ENCODE measurements around the gene ZNHIT6. TPM values are rescaled to one million over a fixed set of nuclear protein-coding genes. Genes with fewer than 3 reads are reported as not detected.

ZNHIT6 gene
- polyA plus RNA-seq, 1 donor (not counting 4 experiments of a cell fraction or from before 2014, with no cell fraction given), result 20.9 TPM

DNA sequence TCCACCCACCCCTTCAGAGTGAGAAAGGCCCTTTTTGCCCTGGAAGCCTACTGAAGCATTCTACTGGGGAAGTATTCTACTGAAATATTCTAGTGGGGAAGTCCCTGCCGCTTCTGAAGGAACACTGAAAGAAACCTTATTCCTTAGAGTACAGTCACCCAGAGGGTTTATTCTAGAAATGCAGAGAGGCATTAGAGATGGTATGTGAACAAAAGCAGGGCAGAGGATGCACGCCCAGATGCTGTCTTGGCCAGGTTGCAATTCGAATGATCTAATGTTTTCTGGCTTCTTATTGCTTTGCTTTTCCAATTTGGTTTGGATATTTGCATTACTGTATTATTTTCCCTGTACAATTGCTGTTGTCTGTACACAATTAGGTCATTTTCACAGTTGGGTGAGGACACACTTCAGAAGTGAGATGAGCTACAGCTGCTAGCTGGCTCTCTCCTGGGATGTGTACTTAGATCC lies 90.6 kb downstream of the ZNHIT6 start:
- DNase-seq (ENCODE audit: low read depth, low spot score) (no peak), FAIRE-seq (no peak)
- H3K36me3 ChIP-seq (ENCODE audit: control insufficient read depth in 2 of 2, extremely low read depth in 1 of 2, insufficient read depth in 2 of 2, low read length in 2 of 2), result no peaks in the 10 kb centered on the region
- H3K9me3 ChIP-seq (ENCODE audit: control insufficient read depth, low read depth, low read length), result peaks cover 10% of the 10 kb centered on the region
- dilution Hi-C loops (cut with MboI; ENCODE audit: extremely low pct_ligation_motif_present, low sequenced_read_pairs), result no loop called here
- H3K9me1 ChIP-seq (ENCODE audit: control insufficient read depth, extremely low read depth, insufficient read depth, low read length), result no peaks in the 10 kb centered on the region
- no peaks in the 10 kb centered on the region for H4K20me1 ChIP-seq (ENCODE audit: control insufficient read depth, extremely low read depth, insufficient read depth, low read length)
- peaks cover 10% of the 10 kb centered on the region for H3K4me1 ChIP-seq (ENCODE audit: control insufficient read depth, extremely low read depth, insufficient read depth, low read length)
- no peaks in the 10 kb centered on the region for H3K79me2 ChIP-seq (ENCODE audit: control insufficient read depth, insufficient read depth, low read length)
- H3K27me3 ChIP-seq (ENCODE audit: control insufficient read depth, extremely low read depth, insufficient read depth, low read length), result no peaks in the 10 kb centered on the region
- H3K9ac ChIP-seq (ENCODE audit: control insufficient read depth, extremely low read depth, insufficient read depth, low read length), result no peak overlapping the region
- TF ChIP-seq, protein P1, sequence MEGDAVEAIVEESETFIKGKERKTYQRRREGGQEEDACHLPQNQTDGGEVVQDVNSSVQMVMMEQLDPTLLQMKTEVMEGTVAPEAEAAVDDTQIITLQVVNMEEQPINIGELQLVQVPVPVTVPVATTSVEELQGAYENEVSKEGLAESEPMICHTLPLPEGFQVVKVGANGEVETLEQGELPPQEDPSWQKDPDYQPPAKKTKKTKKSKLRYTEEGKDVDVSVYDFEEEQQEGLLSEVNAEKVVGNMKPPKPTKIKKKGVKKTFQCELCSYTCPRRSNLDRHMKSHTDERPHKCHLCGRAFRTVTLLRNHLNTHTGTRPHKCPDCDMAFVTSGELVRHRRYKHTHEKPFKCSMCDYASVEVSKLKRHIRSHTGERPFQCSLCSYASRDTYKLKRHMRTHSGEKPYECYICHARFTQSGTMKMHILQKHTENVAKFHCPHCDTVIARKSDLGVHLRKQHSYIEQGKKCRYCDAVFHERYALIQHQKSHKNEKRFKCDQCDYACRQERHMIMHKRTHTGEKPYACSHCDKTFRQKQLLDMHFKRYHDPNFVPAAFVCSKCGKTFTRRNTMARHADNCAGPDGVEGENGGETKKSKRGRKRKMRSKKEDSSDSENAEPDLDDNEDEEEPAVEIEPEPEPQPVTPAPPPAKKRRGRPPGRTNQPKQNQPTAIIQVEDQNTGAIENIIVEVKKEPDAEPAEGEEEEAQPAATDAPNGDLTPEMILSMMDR (optimal IDR thresholded peaks at IDR 0.05 in 1 of 3, IDR thresholded peaks at IDR 0.05 in 1 of 3, conservative IDR thresholded peaks at IDR 0.05 in 1 of 3; ENCODE audit: extremely low read depth in 1 of 3, insufficient read depth in 2 of 3, low read length in 3 of 3), result no peak
- H3K27ac ChIP-seq (ENCODE audit: control insufficient read depth, insufficient read depth, low read length), result no peak overlapping the region
- no peak overlapping the region for H3K4me3 ChIP-seq (ENCODE audit: control insufficient read depth in 2 of 3, extremely low read depth in 1 of 3, insufficient read depth in 2 of 3, low read depth in 1 of 3, low read length in 3 of 3)
- H3K4me2 ChIP-seq (ENCODE audit: control insufficient read depth, extremely low read depth, insufficient read depth, low read depth, low read length), result no peak overlapping the region
- no peak overlapping the region for H2AFZ ChIP-seq (ENCODE audit: control insufficient read depth, low read length)

DNA sequence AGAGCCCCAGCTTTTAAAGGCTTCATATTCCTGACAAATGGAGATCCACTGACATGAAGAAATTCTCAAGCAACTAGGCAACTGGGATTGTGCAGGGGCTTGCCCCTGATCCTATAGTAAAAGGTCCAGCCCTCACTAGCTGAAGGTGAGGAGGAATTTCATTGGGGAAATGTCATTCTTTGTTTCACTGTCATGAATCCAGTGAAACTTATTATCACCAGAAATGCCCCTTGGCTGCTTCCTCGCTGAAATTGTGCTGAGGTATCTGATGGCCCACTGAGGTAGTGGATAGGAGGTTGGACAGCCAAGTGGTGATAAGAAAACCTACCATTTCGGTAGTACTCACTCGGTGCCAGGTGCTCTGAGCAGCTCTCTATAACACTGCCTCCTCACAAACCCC lies 91.5 kb downstream of the ZNHIT6 start:
- no peak overlapping the region for H3K27ac ChIP-seq (ENCODE audit: control insufficient read depth, insufficient read depth, low read length)
- dilution Hi-C loops (cut with MboI; ENCODE audit: extremely low pct_ligation_motif_present, low sequenced_read_pairs), result no loop called here
- no peak for DNase-seq (ENCODE audit: low read depth, low spot score)

More for the DNA sequence above, 91.5 kb downstream of the ZNHIT6 start:
- Histone ChIP-seq H3K4me3 (ENCODE audit: control insufficient read depth in 2 of 3, extremely low read depth in 1 of 3, insufficient read depth in 2 of 3, low read depth in 1 of 3, low read length in 3 of 3) (no peak overlapping the region), H3K36me3 (ENCODE audit: control insufficient read depth in 2 of 2, extremely low read depth in 1 of 2, insufficient read depth in 2 of 2, low read length in 2 of 2) (no peaks in the 10 kb centered on the region), H3K9me1 (ENCODE audit: control insufficient read depth, extremely low read depth, insufficient read depth, low read length) (no peaks in the 10 kb centered on the region), H3K79me2 (ENCODE audit: control insufficient read depth, insufficient read depth, low read length) (no peaks in the 10 kb centered on the region), H3K27me3 (ENCODE audit: control insufficient read depth, extremely low read depth, insufficient read depth, low read length) (no peaks in the 10 kb centered on the region), H2AFZ (ENCODE audit: control insufficient read depth, low read length) (no peak overlapping the region), H3K9me3 (ENCODE audit: control insufficient read depth, low read depth, low read length) (peaks cover 3% of the 10 kb centered on the region), H3K4me1 (ENCODE audit: control insufficient read depth, extremely low read depth, insufficient read depth, low read length) (peaks cover 19% of the 10 kb centered on the region), H3K9ac (ENCODE audit: control insufficient read depth, extremely low read depth, insufficient read depth, low read length) (no peak overlapping the region), H4K20me1 (ENCODE audit: control insufficient read depth, extremely low read depth, insufficient read depth, low read length) (no peaks in the 10 kb centered on the region), H3K4me2 (ENCODE audit: control insufficient read depth, extremely low read depth, insufficient read depth, low read depth, low read length) (no peak overlapping the region)
- no peak for TF ChIP-seq EZH2 (IDR thresholded peaks at IDR 0.05; ENCODE audit: low read length)
- TF ChIP-seq, protein P1 (optimal IDR thresholded peaks at IDR 0.05 in 1 of 3, IDR thresholded peaks at IDR 0.05 in 1 of 3, conservative IDR thresholded peaks at IDR 0.05 in 1 of 3; ENCODE audit: extremely low read depth in 1 of 3, insufficient read depth in 2 of 3, low read length in 3 of 3), result no peak
- no peak for FAIRE-seq
